Karpas-422 (cell line): ENCODE data around the gene AGBL4. TPM values are rescaled to one million over a fixed set of nuclear protein-coding genes. Genes with fewer than 3 reads are reported as not detected.
A peak's percentile ranks its signal among the peaks of the same experiment; 100 is the strongest.

Experiments used
- DNase-seq: peaks from one replicate; pipeline ENCODE4 v3.0.0-alpha.2; 2015
- H2AFZ ChIP-seq: fragments of 200-600 bp; sonication (generic); 2 replicates; pipeline ENCODE4 v1.6.1; 2014; ENCODE audit warnings: antibody characterized with exemption, low read length, mixed read lengths
- H3K27ac ChIP-seq: fragments of 200-600 bp; sonication (generic); 2 replicates; pipeline ENCODE4 v1.5.1; 2014; ENCODE audit warnings: mild to moderate bottlenecking, low read length, moderate library complexity
- H3K27me3 ChIP-seq: fragments of 200-600 bp; sonication (generic); 2 replicates; pipeline ENCODE4 v1.6.1; 2014; ENCODE audit warnings: low read length, mixed read lengths
- H3K36me3 ChIP-seq: fragments of 200-600 bp; sonication (generic); 2 replicates; pipeline ENCODE4 v1.6.1; 2014; ENCODE audit warnings: low read length, mixed read lengths; ENCODE audit not compliant: insufficient read depth
- H3K4me1 ChIP-seq: fragments of 200-600 bp; sonication (generic); 2 replicates; pipeline ENCODE4 v1.6.1; 2014; ENCODE audit warnings: mild to moderate bottlenecking, low read length, mixed read lengths
- H3K4me2 ChIP-seq: fragments of 200-600 bp; sonication (generic); 2 replicates; pipeline ENCODE4 v1.6.1; 2014; ENCODE audit warnings: low read length, low read depth, mild to moderate bottlenecking; ENCODE audit not compliant: poor library complexity, severe bottlenecking
- H3K4me3 ChIP-seq: fragments of 200-600 bp; sonication (generic); 2 replicates; pipeline ENCODE4 v1.5.1; 2014; ENCODE audit warnings: mild to moderate bottlenecking, antibody characterized with exemption, low read length, mixed read lengths
- H3K79me2 ChIP-seq: fragments of 200-600 bp; sonication (generic); 2 replicates; pipeline ENCODE4 v1.6.1; 2014; ENCODE audit warnings: mild to moderate bottlenecking, low read length, mixed read lengths
- H3K9ac ChIP-seq: fragments of 200-600 bp; sonication (generic); 2 replicates; pipeline ENCODE4 v1.6.0; 2014; ENCODE audit warnings: low read length
- H3K9me2 ChIP-seq: fragments of 200-600 bp; sonication (generic), shearing (Covaris generic); replicated peaks from 2 replicates; pipeline ENCODE4 v1.6.0; 2014; ENCODE audit warnings: mild to moderate bottlenecking, low read length, moderate library complexity; ENCODE audit not compliant: insufficient read depth
- H3K9me3 ChIP-seq: fragments of 300-700, 200-600 bp; sonication (generic); 2 replicates; pipeline ENCODE4 v1.6.1; 2014; ENCODE audit warnings: low read length, mixed read lengths
- H4K20me1 ChIP-seq: fragments of 200-600 bp; sonication (generic); 2 replicates; pipeline ENCODE4 v1.6.1; 2014; ENCODE audit warnings: mild to moderate bottlenecking, antibody characterized with exemption, low read length, low read depth; ENCODE audit not compliant: insufficient read depth
- total RNA-seq: library from RNA; depleted of rRNA; stranded (reverse); fragments of >200 nt; shearing (Covaris generic); gene quantifications from 2 replicates; pipeline ENCODE4 v1.2.3, GENCODE V29; 2014; ENCODE audit warnings: low replicate concordance

Gene AGBL4
- total RNA-seq, 1 experiment from 2014 or later: not detected

- Histone ChIP-seq H3K4me3 (no peak overlapping the region), H3K9me3 (no peaks in the 10 kb centered on the region), H3K9me2 (no peaks in the 10 kb centered on the region), H3K4me1 (no peaks in the 10 kb centered on the region), H3K4me2 (no peak overlapping the region), H3K79me2 (no peaks in the 10 kb centered on the region), H3K27ac (no peak overlapping the region), H3K27me3 (no peaks in the 10 kb centered on the region), H2AFZ (no peak overlapping the region), H3K36me3 (no peaks in the 10 kb centered on the region), H3K9ac (no peak overlapping the region), H4K20me1 (no peaks in the 10 kb centered on the region)
- no peak for DNase-seq
Measured at GRCh38 chr1:48595613-48596012, 1428.1 kb downstream of the AGBL4 start.

- Histone ChIP-seq H3K9me3 (no peaks in the 10 kb centered on the region), H3K36me3 (no peaks in the 10 kb centered on the region), H3K4me3 (no peak overlapping the region), H4K20me1 (no peaks in the 10 kb centered on the region), H3K4me1 (no peaks in the 10 kb centered on the region), H3K9me2 (no peaks in the 10 kb centered on the region), H3K4me2 (no peak overlapping the region), H2AFZ (no peak overlapping the region), H3K27ac (no peak overlapping the region), H3K9ac (no peak overlapping the region), H3K79me2 (no peaks in the 10 kb centered on the region), H3K27me3 (no peaks in the 10 kb centered on the region)
- DNase-seq: no peak
Measured at GRCh38 chr1:48592330-48592729, 1431.4 kb downstream of the AGBL4 start.

- no peaks in the 10 kb centered on the region for H3K36me3 ChIP-seq
- H3K9ac ChIP-seq: no peak overlapping the region
- H3K27ac ChIP-seq: no peak overlapping the region
- H3K4me3 ChIP-seq: no peak overlapping the region
- no peaks in the 10 kb centered on the region for H3K27me3 ChIP-seq
- H3K9me3 ChIP-seq: no peaks in the 10 kb centered on the region
- H3K9me2 ChIP-seq: no peaks in the 10 kb centered on the region
- no peak overlapping the region for H3K4me2 ChIP-seq
- H2AFZ ChIP-seq: no peak overlapping the region
- no peak for DNase-seq
- H3K79me2 ChIP-seq: no peaks in the 10 kb centered on the region
- H4K20me1 ChIP-seq: no peaks in the 10 kb centered on the region
- H3K4me1 ChIP-seq: no peaks in the 10 kb centered on the region
Measured at GRCh38 chr1:48591181-48591580, 1432.6 kb downstream of the AGBL4 start.

- Histone ChIP-seq H4K20me1 (no peaks in the 10 kb centered on the region), H3K27ac (no peak overlapping the region), H3K79me2 (no peaks in the 10 kb centered on the region), H3K9me3 (no peaks in the 10 kb centered on the region), H3K9me2 (no peaks in the 10 kb centered on the region), H3K9ac (no peak overlapping the region), H3K4me1 (no peaks in the 10 kb centered on the region), H3K36me3 (no peaks in the 10 kb centered on the region), H3K4me3 (no peak overlapping the region), H3K4me2 (no peak overlapping the region), H3K27me3 (no peaks in the 10 kb centered on the region), H2AFZ (no peak overlapping the region)
- DNase-seq: no peak
Measured at GRCh38 chr1:48588061-48588460, 1435.7 kb downstream of the AGBL4 start.

DNA sequence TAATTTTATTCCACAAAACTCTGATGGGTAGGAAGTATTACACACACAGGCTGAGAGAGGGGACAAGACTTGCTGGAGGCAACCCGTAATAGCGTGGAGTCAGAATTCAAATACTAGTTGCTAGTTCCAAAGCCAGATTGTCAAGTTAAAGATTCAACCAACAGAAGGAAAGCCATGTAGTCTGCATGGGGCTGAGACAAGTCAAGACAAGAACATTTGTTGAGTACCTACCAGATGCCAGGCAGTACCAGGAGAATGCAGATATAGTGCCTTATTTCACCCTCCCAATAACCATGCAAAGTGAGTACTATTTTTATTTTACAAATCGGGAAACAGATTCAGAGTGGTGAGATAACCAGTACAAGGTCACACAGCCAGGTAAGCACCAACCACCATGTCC lies 1441.3 kb downstream of the AGBL4 start:
- no peak overlapping the region for H3K4me2 ChIP-seq
- H3K27ac ChIP-seq: no peak overlapping the region
- H3K36me3 ChIP-seq: no peaks in the 10 kb centered on the region

GRCh38 chr1:48581270-48581669 lies 1442.5 kb downstream of the AGBL4 start:
- H4K20me1 ChIP-seq: no peaks in the 10 kb centered on the region
- no peak overlapping the region for H2AFZ ChIP-seq
- H3K79me2 ChIP-seq: no peaks in the 10 kb centered on the region
- H3K4me3 ChIP-seq: no peak overlapping the region
- H3K27me3 ChIP-seq: no peaks in the 10 kb centered on the region
- no peak overlapping the region for H3K4me2 ChIP-seq
- no peaks in the 10 kb centered on the region for H3K36me3 ChIP-seq
- no peaks in the 10 kb centered on the region for H3K9me3 ChIP-seq
- no peaks in the 10 kb centered on the region for H3K4me1 ChIP-seq
- H3K9me2 ChIP-seq: no peaks in the 10 kb centered on the region
- no peak for DNase-seq
- no peak overlapping the region for H3K9ac ChIP-seq
- H3K27ac ChIP-seq: no peak overlapping the region

More for the DNA sequence above, 1441.3 kb downstream of the AGBL4 start:
- Histone ChIP-seq H2AFZ (no peak overlapping the region), H3K4me1 (no peaks in the 10 kb centered on the region), H3K9me3 (no peaks in the 10 kb centered on the region), H3K27me3 (no peaks in the 10 kb centered on the region), H3K4me3 (no peak overlapping the region), H3K9me2 (no peaks in the 10 kb centered on the region), H3K79me2 (no peaks in the 10 kb centered on the region), H4K20me1 (no peaks in the 10 kb centered on the region), H3K9ac (no peak overlapping the region)
- no peak for DNase-seq

- Histone ChIP-seq H3K9me2 (no peaks in the 10 kb centered on the region), H3K27me3 (no peaks in the 10 kb centered on the region), H3K4me1 (no peaks in the 10 kb centered on the region), H3K4me3 (no peak overlapping the region), H3K79me2 (no peaks in the 10 kb centered on the region), H3K9ac (no peak overlapping the region), H4K20me1 (no peaks in the 10 kb centered on the region), H3K36me3 (no peaks in the 10 kb centered on the region), H3K9me3 (no peaks in the 10 kb centered on the region), H3K27ac (no peak overlapping the region), H2AFZ (no peak overlapping the region), H3K4me2 (no peak overlapping the region)
- no peak for DNase-seq
Measured at GRCh38 chr1:48576565-48576964, 1447.2 kb downstream of the AGBL4 start.

GRCh38 chr1:48572646-48573258 lies 1451.0 kb downstream of the AGBL4 start:
- Histone ChIP-seq H3K4me3 (no peak overlapping the region), H4K20me1 (no peaks in the 10 kb centered on the region), H3K36me3 (no peaks in the 10 kb centered on the region), H3K9me3 (no peaks in the 10 kb centered on the region), H3K4me2 (no peak overlapping the region), H3K4me1 (no peaks in the 10 kb centered on the region), H3K9ac (no peak overlapping the region), H3K27ac (no peak overlapping the region), H3K79me2 (no peaks in the 10 kb centered on the region), H3K9me2 (no peaks in the 10 kb centered on the region), H3K27me3 (no peaks in the 10 kb centered on the region), H2AFZ (no peak overlapping the region)
- peak; percentile 75 for DNase-seq

GRCh38 chr1:48572134-48572533 lies 1451.6 kb downstream of the AGBL4 start:
- Histone ChIP-seq H4K20me1 (no peaks in the 10 kb centered on the region), H3K4me3 (no peak overlapping the region), H3K4me2 (no peak overlapping the region), H3K4me1 (no peaks in the 10 kb centered on the region), H3K9me3 (no peaks in the 10 kb centered on the region), H2AFZ (no peak overlapping the region), H3K9ac (no peak overlapping the region), H3K27ac (no peak overlapping the region), H3K36me3 (no peaks in the 10 kb centered on the region), H3K27me3 (no peaks in the 10 kb centered on the region), H3K9me2 (no peaks in the 10 kb centered on the region), H3K79me2 (no peaks in the 10 kb centered on the region)
- no peak for DNase-seq
